Amniotic stem cell (primary cell): ENCODE measurements around the gene CAT.

Experiments used
- DNase-seq: peaks from one replicate; lab custom pipeline; 2025; lab: John Stamatoyannopoulos, UW

Gene CAT

GRCh38 chr11:34495239-34495723 is 56.5 kb downstream of the CAT start:
- DNase-seq, result no peak

GRCh38 chr11:34495724-34496377 is 57.1 kb downstream of the CAT start:
- no peak for DNase-seq

- DNase-seq, result no peak
Observed at GRCh38 chr11:34499719-34500500, 61.2 kb downstream of the CAT start.

GRCh38 chr11:34501500-34501899 is 62.8 kb downstream of the CAT start:
- DNase-seq, result peak; percentile 37

- no peak for DNase-seq
Observed at GRCh38 chr11:34501949-34502348, 63.2 kb downstream of the CAT start.

GRCh38 chr11:34502949-34503348 is 64.2 kb downstream of the CAT start:
- no peak for DNase-seq

- DNase-seq, result no peak
Observed at GRCh38 chr11:34505874-34506273, 67.1 kb downstream of the CAT start.

- no peak for DNase-seq
Observed at GRCh38 chr11:34507156-34507555, 68.4 kb downstream of the CAT start.

GRCh38 chr11:34507610-34508009 is 68.9 kb downstream of the CAT start:
- no peak for DNase-seq

- no peak for DNase-seq
Observed at GRCh38 chr11:34508524-34508923, 69.8 kb downstream of the CAT start.

- no peak for DNase-seq
Observed at GRCh38 chr11:34509336-34509876, 70.7 kb downstream of the CAT start.

- DNase-seq, result no peak
Observed at GRCh38 chr11:34510218-34510617, 71.5 kb downstream of the CAT start.

GRCh38 chr11:34510673-34511072 is 71.9 kb downstream of the CAT start:
- DNase-seq, result no peak

- DNase-seq, result peak; percentile 3
Observed at GRCh38 chr11:34512840-34513681, 74.3 kb downstream of the CAT start.

GRCh38 chr11:34513682-34514449 is 75.1 kb downstream of the CAT start, which contains the start of gene ELF5:
Gene ELF5, minus strand, starts transcription at chr11:34513794. Its CDS starts 8,045 bp downstream, at chr11:34505749.
- no peak for DNase-seq

- DNase-seq, result no peak
Observed at GRCh38 chr11:34514597-34514996, 75.9 kb downstream of the CAT start.

- no peak for DNase-seq
Observed at GRCh38 chr11:34516247-34517040, 77.7 kb downstream of the CAT start.

- DNase-seq, result no peak
Observed at GRCh38 chr11:34519595-34520235, 81.0 kb downstream of the CAT start.

- no peak for DNase-seq
Observed at GRCh38 chr11:34521265-34521664, 82.5 kb downstream of the CAT start.
